Smooth muscle cell of the umbilical artery (primary cell): Measurements from ENCODE around the gene SERPINA4. TPM values are rescaled to one million over a fixed set of nuclear protein-coding genes. Genes with fewer than 3 reads are reported as not detected.

Source experiments
- total RNA-seq: library from RNA; depleted of rRNA; stranded (reverse); fragments of >200 nt; gene quantifications from 2 replicates; pipeline ENCODE4 v1.2.3, GENCODE V29; 2014

Gene SERPINA4, protein sequence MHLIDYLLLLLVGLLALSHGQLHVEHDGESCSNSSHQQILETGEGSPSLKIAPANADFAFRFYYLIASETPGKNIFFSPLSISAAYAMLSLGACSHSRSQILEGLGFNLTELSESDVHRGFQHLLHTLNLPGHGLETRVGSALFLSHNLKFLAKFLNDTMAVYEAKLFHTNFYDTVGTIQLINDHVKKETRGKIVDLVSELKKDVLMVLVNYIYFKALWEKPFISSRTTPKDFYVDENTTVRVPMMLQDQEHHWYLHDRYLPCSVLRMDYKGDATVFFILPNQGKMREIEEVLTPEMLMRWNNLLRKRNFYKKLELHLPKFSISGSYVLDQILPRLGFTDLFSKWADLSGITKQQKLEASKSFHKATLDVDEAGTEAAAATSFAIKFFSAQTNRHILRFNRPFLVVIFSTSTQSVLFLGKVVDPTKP
- total RNA-seq = not detected in 2 replicates

DNA sequence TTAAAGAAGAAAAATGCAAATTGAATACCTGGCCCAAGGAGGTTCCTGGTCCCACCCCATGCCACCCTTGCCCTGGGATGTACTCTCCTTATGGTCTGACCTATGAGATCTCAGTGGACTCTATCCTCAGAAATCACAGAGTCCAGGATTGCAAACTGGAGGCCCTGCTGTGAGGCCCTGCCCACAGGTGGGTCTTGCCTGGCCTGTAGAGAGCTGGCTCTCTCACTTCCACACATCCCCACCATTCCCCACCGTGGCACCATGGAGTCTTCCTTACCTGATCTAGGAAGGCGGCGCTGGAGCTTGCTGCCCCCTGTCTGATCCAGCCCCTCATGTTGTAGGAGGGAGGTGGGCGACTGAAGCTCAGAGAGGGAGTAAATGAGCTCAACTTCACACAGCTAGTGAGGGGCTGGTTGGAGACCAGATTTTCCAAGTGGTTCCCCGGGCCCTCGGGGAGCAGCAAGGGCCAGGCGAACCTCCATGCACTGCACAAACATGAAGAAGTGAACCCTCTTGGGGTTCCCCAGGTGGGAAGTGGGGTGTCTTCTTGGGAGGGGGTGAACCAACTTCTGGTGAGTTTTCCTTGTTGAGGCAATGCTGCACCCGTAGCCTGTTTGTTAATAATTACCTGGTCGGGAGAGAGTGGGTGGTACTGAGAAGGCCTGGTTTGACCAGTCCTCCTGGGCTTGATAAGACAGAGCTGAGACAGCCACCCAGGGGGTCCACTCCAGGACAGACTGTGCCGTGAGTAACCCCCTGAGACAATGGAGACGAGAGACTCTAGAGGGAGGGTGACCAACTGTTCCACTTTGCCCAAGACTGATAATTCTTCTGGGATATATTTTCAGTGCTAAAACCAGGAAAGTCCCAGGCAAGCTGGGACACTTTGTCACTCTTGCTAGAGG, at the start of gene SERPINA4:
Gene SERPINA4 (plus strand): TSS at position 692 of the 905 bp plus-strand sequence. CDS start 2,041 bp downstream, outside the sequence.

DNA sequence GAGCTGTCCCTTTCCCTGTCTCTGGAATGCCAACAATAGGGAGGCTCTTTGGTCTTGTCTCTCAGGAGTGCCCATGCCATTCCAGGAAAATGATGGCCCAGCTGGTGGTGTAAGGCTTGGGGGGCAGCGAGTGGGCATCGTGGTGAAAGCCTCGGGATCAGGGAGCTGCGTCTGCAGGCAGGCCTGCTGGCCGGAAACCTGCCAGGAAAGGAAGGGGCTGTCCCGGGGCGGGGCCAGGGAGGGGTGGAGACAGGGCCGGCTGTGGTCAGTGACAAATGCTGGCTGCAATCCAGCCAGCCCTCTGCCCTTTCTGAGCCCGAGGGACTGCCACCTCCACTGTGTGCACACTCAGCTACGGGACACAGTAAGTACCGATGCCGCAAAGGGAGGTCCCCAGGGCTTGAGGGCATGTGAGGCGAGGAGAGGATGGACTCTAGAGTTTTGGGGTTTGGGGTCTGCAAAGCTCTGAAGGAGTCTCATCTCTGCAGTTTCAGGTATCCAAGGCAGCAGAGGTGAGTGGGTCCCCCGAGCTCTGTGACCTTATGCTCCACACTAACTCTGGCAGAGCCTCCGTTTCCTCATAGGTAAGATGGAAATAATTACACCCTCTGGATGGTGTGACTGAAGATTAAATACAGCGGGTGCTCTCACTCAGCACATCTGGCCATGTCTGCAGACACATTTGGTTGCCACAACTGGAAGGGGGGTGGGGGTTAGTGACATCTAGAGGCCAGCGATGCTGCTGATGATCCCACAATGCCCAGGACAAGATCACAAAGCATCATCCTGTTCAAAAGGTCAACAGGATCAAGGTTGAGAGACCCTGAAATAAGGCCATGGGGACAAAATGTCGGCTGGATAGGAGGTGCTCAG, 20.1 kb downstream of the SERPINA4 start, which contains the start of gene SERPINA5:
Gene SERPINA5 (plus strand): TSS at position 300 of the 873 bp plus-strand sequence. CDS start 5,937 bp downstream, outside the sequence.

DNA sequence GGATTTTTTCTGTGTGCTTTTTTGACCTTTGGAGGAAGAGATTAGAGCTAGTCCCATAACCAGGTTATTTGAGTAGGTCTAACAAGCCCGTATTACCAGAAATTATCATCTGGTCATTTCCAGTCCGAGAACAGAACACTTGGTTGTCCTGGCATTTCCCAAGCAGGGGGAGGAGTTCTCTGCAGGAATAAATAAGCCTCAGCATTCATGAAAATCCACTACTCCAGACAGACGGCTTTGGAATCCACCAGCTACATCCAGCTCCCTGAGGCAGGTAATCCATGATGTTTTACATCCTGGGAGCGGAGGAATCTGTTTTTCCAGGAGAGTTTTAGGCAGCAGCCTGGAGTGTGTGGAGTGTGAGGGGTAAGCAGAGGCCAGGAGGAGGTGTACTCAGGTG, 50.9 kb downstream of the SERPINA4 start, which contains the start of gene SERPINA3:
Gene SERPINA3 (plus strand): TSS at position 218 of the 400 bp plus-strand sequence. CDS start 2,051 bp downstream, outside the sequence.

Other genes with a start within 250 kb of the SERPINA4 start
- gene SERPINA6, start 238.1 kb upstream of the SERPINA4 start, total RNA-seq = not detected in 2 replicates
- gene SERPINA2, start 194.7 kb upstream of the SERPINA4 start, total RNA-seq = not detected in 2 replicates
- 0.30 and 0.32 TPM in 2 replicates for gene SERPINA1, start 172.8 kb upstream of the SERPINA4 start, total RNA-seq
- not detected in 2 replicates for gene SERPINA11, start 108.6 kb upstream of the SERPINA4 start, total RNA-seq
- not detected in 2 replicates for gene SERPINA9, start 85.2 kb upstream of the SERPINA4 start, total RNA-seq
- not detected in 2 replicates for gene SERPINA12, start 52.0 kb upstream of the SERPINA4 start, total RNA-seq
- gene SERPINA5, start 20.0 kb downstream of the SERPINA4 start, total RNA-seq = not detected in 2 replicates
- 4.6 and 38.6 TPM in 2 replicates for gene SERPINA3, start 50.9 kb downstream of the SERPINA4 start, total RNA-seq
- gene GSC, start 208.7 kb downstream of the SERPINA4 start, total RNA-seq = 0.30 TPM in 1 of 2 replicates, not detected in the other